Measurements from ENCODE around the gene DCT.

The DCT gene

GRCh38 chr13:94444826-94445225 lies 34.7 kb downstream of the DCT start:
- no peak for DNase-seq

- peak; percentile 6 for DNase-seq
Measured at GRCh38 chr13:94435604-94436226, 43.8 kb downstream of the DCT start.

GRCh38 chr13:94433055-94433961 lies 46.2 kb downstream of the DCT start:
- DNase-seq, result no peak

- DNase-seq, result no peak
Measured at GRCh38 chr13:94431987-94432386, 47.5 kb downstream of the DCT start.

GRCh38 chr13:94431574-94431973 lies 47.9 kb downstream of the DCT start:
- DNase-seq, result no peak

- DNase-seq, result no peak
Measured at GRCh38 chr13:94427313-94427953, 52.0 kb downstream of the DCT start.

- no peak for DNase-seq
Measured at GRCh38 chr13:94419925-94420305, 59.6 kb downstream of the DCT start.

GRCh38 chr13:94419304-94419924 lies 60.1 kb downstream of the DCT start:
- DNase-seq, result peak; percentile 19

GRCh38 chr13:94417294-94417693 lies 62.2 kb downstream of the DCT start:
- DNase-seq, result no peak

- DNase-seq, result no peak
Measured at GRCh38 chr13:94416454-94417080, 62.9 kb downstream of the DCT start.

GRCh38 chr13:94415500-94416237 lies 63.8 kb downstream of the DCT start:
- DNase-seq, result no peak

- no peak for DNase-seq
Measured at GRCh38 chr13:94414708-94415107, 64.8 kb downstream of the DCT start.

- no peak for DNase-seq
Measured at GRCh38 chr13:94414141-94414540, 65.3 kb downstream of the DCT start.

- no peak for DNase-seq
Measured at GRCh38 chr13:94413598-94413944, 65.9 kb downstream of the DCT start.

GRCh38 chr13:94412870-94413597 lies 66.4 kb downstream of the DCT start:
- no peak for DNase-seq

- no peak for DNase-seq
Measured at GRCh38 chr13:94411747-94412146, 67.7 kb downstream of the DCT start.

GRCh38 chr13:94408314-94409036 lies 71.0 kb downstream of the DCT start:
- DNase-seq, result no peak

GRCh38 chr13:94400874-94401273 lies 78.6 kb downstream of the DCT start:
- no peak for DNase-seq

GRCh38 chr13:94399812-94400211 lies 79.7 kb downstream of the DCT start:
- DNase-seq, result no peak

GRCh38 chr13:94395860-94396259 lies 83.6 kb downstream of the DCT start:
- no peak for DNase-seq

- no peak for DNase-seq
Measured at GRCh38 chr13:94394723-94395122, 84.8 kb downstream of the DCT start.

Data from SIG-M5 (cell line).